Measurements from ENCODE around the gene ITGB6. TPM values are rescaled to one million over a fixed set of nuclear protein-coding genes. Genes with fewer than 3 reads are reported as not detected.

Gene ITGB6, protein sequence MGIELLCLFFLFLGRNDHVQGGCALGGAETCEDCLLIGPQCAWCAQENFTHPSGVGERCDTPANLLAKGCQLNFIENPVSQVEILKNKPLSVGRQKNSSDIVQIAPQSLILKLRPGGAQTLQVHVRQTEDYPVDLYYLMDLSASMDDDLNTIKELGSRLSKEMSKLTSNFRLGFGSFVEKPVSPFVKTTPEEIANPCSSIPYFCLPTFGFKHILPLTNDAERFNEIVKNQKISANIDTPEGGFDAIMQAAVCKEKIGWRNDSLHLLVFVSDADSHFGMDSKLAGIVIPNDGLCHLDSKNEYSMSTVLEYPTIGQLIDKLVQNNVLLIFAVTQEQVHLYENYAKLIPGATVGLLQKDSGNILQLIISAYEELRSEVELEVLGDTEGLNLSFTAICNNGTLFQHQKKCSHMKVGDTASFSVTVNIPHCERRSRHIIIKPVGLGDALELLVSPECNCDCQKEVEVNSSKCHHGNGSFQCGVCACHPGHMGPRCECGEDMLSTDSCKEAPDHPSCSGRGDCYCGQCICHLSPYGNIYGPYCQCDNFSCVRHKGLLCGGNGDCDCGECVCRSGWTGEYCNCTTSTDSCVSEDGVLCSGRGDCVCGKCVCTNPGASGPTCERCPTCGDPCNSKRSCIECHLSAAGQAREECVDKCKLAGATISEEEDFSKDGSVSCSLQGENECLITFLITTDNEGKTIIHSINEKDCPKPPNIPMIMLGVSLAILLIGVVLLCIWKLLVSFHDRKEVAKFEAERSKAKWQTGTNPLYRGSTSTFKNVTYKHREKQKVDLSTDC
- total RNA-seq (2014; rRNA removed; shearing (Covaris generic)) = not detected in 2 replicates

- no peak for DNase-seq
- Histone ChIP-seq H3K36me3 (replicated peaks; ENCODE audit: control insufficient read depth, insufficient read depth, low read length) (no peaks in the 10 kb centered on the region), H3K27me3 (ENCODE audit: control insufficient read depth, insufficient read depth, low read length) (no peaks in the 10 kb centered on the region), H3K4me3 (ENCODE audit: insufficient read depth, low read depth, low read length) (no peak within 1 kb of the TSS)
These were observed at the start of gene ITGB6 for GRCh38 chr2:160199683-160200389. TSS of gene ITGB6 (minus strand) at chr2:160200272. CDS start at chr2:160200063, 209 bp downstream.

GRCh38 chr2:160247296-160248035 is 47.4 kb upstream of the ITGB6 start:
- no peaks in the 10 kb centered on the region for H3K36me3 ChIP-seq (replicated peaks; ENCODE audit: control insufficient read depth, insufficient read depth, low read length)

DNA sequence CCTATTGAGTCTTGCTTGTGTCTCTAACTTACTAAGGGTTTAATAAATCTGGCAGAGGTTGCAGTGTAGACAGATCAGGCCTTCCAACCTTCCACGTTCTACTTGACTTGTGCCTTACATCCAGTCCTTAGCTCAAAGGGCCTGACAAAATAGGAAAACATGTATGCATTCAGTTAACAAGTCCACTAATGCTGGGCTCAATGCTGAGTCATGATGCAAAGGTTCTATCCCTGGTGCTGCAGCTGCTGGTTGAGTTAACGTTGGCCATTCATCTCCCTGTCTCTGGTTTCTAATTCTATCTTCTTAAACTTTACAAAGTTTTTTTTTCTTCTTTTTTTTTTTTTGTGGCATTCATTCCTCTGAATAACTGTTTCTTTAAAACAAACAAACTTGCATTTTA is 46.3 kb upstream of the ITGB6 start:
- Histone ChIP-seq H3K36me3 (replicated peaks; ENCODE audit: control insufficient read depth, insufficient read depth, low read length) (no peaks in the 10 kb centered on the region), H3K4me3 (ENCODE audit: insufficient read depth, low read depth, low read length) (no peak overlapping the region), H3K27me3 (ENCODE audit: control insufficient read depth, insufficient read depth, low read length) (no peaks in the 10 kb centered on the region)
- no peak for DNase-seq

More at GRCh38 chr2:160247296-160248035, 47.4 kb upstream of the ITGB6 start:
- DNase-seq = no peak
- H3K27me3 ChIP-seq (ENCODE audit: control insufficient read depth, insufficient read depth, low read length) = no peaks in the 10 kb centered on the region
- no peak overlapping the region for H3K4me3 ChIP-seq (ENCODE audit: insufficient read depth, low read depth, low read length)

DNA sequence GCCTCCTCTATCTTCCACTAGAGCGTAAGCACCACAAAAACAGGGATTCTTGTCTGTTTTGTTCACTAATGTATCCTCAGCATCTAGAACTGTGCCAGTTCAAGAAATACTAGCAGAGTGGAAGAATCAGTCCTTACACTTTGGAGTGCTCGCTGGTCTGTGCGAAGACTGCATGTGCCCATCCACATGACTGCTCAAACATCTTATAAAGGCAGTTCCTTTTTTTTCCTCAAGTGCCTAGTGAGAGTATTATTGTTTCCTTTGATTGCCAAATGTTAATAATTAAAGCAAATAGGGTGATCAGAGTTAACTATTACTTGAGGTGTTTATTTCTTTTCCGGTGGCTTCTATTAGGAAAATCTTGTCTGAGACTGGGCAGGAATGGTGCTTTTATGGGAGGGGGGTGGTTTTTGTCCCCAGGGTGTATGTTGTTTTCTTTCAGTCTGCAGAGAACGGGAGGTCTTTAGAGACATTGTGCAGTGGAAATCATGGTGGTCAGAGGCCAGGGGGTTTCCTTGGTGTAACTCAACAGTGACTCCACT is 45.6 kb upstream of the ITGB6 start:
- DNase-seq = no peak
- no peaks in the 10 kb centered on the region for H3K36me3 ChIP-seq (replicated peaks; ENCODE audit: control insufficient read depth, insufficient read depth, low read length)
- no peaks in the 10 kb centered on the region for H3K27me3 ChIP-seq (ENCODE audit: control insufficient read depth, insufficient read depth, low read length)
- no peak overlapping the region for H3K4me3 ChIP-seq (ENCODE audit: insufficient read depth, low read depth, low read length)

GRCh38 chr2:160242893-160243564 is 43.0 kb upstream of the ITGB6 start:
- H3K27me3 ChIP-seq (ENCODE audit: control insufficient read depth, insufficient read depth, low read length) = no peaks in the 10 kb centered on the region
- DNase-seq = no peak
- no peak overlapping the region for H3K4me3 ChIP-seq (ENCODE audit: insufficient read depth, low read depth, low read length)
- H3K36me3 ChIP-seq (replicated peaks; ENCODE audit: control insufficient read depth, insufficient read depth, low read length) = no peaks in the 10 kb centered on the region

GRCh38 chr2:160241251-160242137 is 41.4 kb upstream of the ITGB6 start:
- DNase-seq = no peak
- Histone ChIP-seq H3K4me3 (ENCODE audit: insufficient read depth, low read depth, low read length) (no peak overlapping the region), H3K36me3 (replicated peaks; ENCODE audit: control insufficient read depth, insufficient read depth, low read length) (no peaks in the 10 kb centered on the region), H3K27me3 (ENCODE audit: control insufficient read depth, insufficient read depth, low read length) (no peaks in the 10 kb centered on the region)

GRCh38 chr2:160239436-160239835 is 39.4 kb upstream of the ITGB6 start:
- no peak for DNase-seq
- Histone ChIP-seq H3K27me3 (ENCODE audit: control insufficient read depth, insufficient read depth, low read length) (no peaks in the 10 kb centered on the region), H3K4me3 (ENCODE audit: insufficient read depth, low read depth, low read length) (no peak overlapping the region), H3K36me3 (replicated peaks; ENCODE audit: control insufficient read depth, insufficient read depth, low read length) (no peaks in the 10 kb centered on the region)

DNA sequence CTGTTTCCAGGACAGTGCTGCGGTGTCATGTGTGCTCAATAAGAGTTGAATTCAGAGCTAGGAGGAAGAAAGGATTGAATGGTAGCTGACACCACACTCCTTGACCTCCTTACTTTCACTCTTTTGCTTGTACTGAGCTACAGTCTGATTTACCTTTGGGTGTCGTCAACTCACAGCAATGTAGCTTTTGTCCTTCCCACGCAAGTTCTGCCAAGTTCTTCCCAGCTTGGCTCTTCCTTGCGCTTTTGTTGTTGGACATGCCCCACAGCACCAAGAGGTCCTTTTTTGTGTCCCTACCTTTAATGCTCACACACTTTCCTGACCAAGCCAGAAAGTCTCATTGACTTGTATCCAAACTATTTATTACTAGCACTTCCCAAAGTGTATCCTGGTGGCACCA is 38.3 kb upstream of the ITGB6 start:
- DNase-seq = no peak
- no peaks in the 10 kb centered on the region for H3K36me3 ChIP-seq (replicated peaks; ENCODE audit: control insufficient read depth, insufficient read depth, low read length)
- H3K4me3 ChIP-seq (ENCODE audit: insufficient read depth, low read depth, low read length) = no peak overlapping the region
- no peaks in the 10 kb centered on the region for H3K27me3 ChIP-seq (ENCODE audit: control insufficient read depth, insufficient read depth, low read length)

DNA sequence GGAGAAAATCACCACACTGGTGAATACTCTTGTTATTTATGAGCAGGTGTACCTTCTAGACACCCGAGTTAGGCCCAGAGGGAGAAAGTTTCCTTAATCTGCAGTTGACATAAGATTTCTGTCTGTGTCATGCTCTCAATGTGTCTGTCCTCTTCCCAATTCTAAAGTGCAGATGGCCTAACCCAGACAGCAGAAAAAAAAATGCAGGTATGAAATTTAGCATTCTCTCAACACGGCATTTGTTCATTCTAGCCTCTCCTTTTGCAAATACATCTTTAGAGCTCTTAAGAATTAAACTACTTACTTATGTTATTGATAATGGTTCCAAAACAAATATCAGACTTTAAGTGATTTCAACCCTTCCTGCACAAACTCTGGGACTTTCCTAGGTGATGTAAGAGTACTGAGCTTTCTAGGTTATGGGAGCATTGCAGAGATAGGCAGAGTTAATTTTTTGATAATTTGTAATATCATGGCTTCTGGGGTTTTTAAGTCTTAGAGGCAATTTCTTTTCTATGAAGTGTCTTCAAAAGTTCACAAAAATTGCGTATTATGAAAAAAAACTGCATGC is 32.9 kb upstream of the ITGB6 start:
- no peaks in the 10 kb centered on the region for H3K36me3 ChIP-seq (replicated peaks; ENCODE audit: control insufficient read depth, insufficient read depth, low read length)
- no peak for DNase-seq
- no peak overlapping the region for H3K4me3 ChIP-seq (ENCODE audit: insufficient read depth, low read depth, low read length)
- no peaks in the 10 kb centered on the region for H3K27me3 ChIP-seq (ENCODE audit: control insufficient read depth, insufficient read depth, low read length)

DNA sequence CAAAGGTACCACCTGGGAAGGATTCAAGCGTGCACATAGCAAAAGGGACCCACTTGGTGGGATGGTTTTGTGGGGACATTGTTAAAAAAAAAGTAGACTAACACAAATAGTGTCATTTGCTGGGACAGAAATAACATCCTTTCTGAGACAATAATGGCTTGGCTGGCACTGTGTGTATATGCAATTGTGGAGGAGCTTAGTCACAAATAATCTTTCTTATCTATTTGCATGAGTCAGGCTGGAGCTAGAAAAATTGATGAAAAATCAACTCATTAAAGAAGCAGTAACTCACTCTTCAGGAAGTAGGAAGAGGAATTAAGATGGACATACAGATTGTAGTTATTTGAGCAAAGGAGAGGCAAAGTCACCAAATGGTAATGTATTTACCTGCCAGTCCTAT is 29.5 kb upstream of the ITGB6 start:
- DNase-seq = no peak
- Histone ChIP-seq H3K36me3 (replicated peaks; ENCODE audit: control insufficient read depth, insufficient read depth, low read length) (no peaks in the 10 kb centered on the region), H3K4me3 (ENCODE audit: insufficient read depth, low read depth, low read length) (no peak overlapping the region), H3K27me3 (ENCODE audit: control insufficient read depth, insufficient read depth, low read length) (no peaks in the 10 kb centered on the region)

- no peak for DNase-seq
- Histone ChIP-seq H3K4me3 (ENCODE audit: insufficient read depth, low read depth, low read length) (no peak overlapping the region), H3K27me3 (ENCODE audit: control insufficient read depth, insufficient read depth, low read length) (no peaks in the 10 kb centered on the region), H3K36me3 (replicated peaks; ENCODE audit: control insufficient read depth, insufficient read depth, low read length) (no peaks in the 10 kb centered on the region)
These were observed 28.3 kb upstream of the ITGB6 start for GRCh38 chr2:160228141-160228917.

- DNase-seq = no peak
- H3K4me3 ChIP-seq (ENCODE audit: insufficient read depth, low read depth, low read length) = no peak overlapping the region
- H3K27me3 ChIP-seq (ENCODE audit: control insufficient read depth, insufficient read depth, low read length) = no peaks in the 10 kb centered on the region
- no peaks in the 10 kb centered on the region for H3K36me3 ChIP-seq (replicated peaks; ENCODE audit: control insufficient read depth, insufficient read depth, low read length)
These were observed 27.3 kb upstream of the ITGB6 start for GRCh38 chr2:160227293-160227915.

Data from H7 (cell line).